PFSK-1 (cell line): ENCODE measurements around the gene TIA1.

ENCODE experiments used
- FOXP2 ChIP-seq: optimal IDR thresholded peaks from 2 replicates; pipeline ENCODE3; 2011; ENCODE audit warnings: borderline replicate concordance, control low read depth, inconsistent platforms; ENCODE audit not compliant: insufficient read depth; ENCODE audit errors: extremely low read length, extremely low read depth
- POLR2AphosphoS5 ChIP-seq: IDR thresholded peaks from 2 replicates; pipeline ENCODE4 v1.6.1; 2012; ENCODE audit warnings: low read depth, mild to moderate bottlenecking, control low read depth, low read length, moderate library complexity
- SIN3A ChIP-seq: IDR thresholded peaks from 2 replicates; pipeline ENCODE4 v1.6.1; 2012; ENCODE audit warnings: mild to moderate bottlenecking, low read length, moderate library complexity, borderline replicate concordance; ENCODE audit not compliant: insufficient read depth
- TAF1 ChIP-seq: IDR thresholded peaks from 2 replicates; pipeline ENCODE4 v1.6.1; 2012; ENCODE audit warnings: low read length, control low read depth, borderline replicate concordance; ENCODE audit not compliant: insufficient read depth
- TF ChIP-seq, protein P1 (sequence below), 2 experiments: IDR thresholded peaks; 2 replicates each; pipeline versions ENCODE4 v1.6.1 to v1.8.0; 2011 to 2012; ENCODE audit warnings: low read depth in 2 of 2, low read length in 2 of 2, control low read depth in 1 of 2, inconsistent platforms in 1 of 2, mild to moderate bottlenecking in 1 of 2, moderate library complexity in 1 of 2; ENCODE audit not compliant: insufficient read depth in 1 of 2

TIA1 gene

GRCh38 chr2:70201831-70202230 lies 46.6 kb downstream of the TIA1 start:
- TF ChIP-seq TAF1 (no peak), FOXP2 (no peak), POLR2AphosphoS5 (no peak), SIN3A (no peak)
- TF ChIP-seq, protein P1, sequence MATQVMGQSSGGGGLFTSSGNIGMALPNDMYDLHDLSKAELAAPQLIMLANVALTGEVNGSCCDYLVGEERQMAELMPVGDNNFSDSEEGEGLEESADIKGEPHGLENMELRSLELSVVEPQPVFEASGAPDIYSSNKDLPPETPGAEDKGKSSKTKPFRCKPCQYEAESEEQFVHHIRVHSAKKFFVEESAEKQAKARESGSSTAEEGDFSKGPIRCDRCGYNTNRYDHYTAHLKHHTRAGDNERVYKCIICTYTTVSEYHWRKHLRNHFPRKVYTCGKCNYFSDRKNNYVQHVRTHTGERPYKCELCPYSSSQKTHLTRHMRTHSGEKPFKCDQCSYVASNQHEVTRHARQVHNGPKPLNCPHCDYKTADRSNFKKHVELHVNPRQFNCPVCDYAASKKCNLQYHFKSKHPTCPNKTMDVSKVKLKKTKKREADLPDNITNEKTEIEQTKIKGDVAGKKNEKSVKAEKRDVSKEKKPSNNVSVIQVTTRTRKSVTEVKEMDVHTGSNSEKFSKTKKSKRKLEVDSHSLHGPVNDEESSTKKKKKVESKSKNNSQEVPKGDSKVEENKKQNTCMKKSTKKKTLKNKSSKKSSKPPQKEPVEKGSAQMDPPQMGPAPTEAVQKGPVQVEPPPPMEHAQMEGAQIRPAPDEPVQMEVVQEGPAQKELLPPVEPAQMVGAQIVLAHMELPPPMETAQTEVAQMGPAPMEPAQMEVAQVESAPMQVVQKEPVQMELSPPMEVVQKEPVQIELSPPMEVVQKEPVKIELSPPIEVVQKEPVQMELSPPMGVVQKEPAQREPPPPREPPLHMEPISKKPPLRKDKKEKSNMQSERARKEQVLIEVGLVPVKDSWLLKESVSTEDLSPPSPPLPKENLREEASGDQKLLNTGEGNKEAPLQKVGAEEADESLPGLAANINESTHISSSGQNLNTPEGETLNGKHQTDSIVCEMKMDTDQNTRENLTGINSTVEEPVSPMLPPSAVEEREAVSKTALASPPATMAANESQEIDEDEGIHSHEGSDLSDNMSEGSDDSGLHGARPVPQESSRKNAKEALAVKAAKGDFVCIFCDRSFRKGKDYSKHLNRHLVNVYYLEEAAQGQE (IDR thresholded peaks at IDR 0.05; ENCODE audit: insufficient read depth in 1 of 2, low read depth in 2 of 2, low read length in 2 of 2): no peak

- TF ChIP-seq TAF1 (no peak), POLR2AphosphoS5 (no peak), FOXP2 (no peak), SIN3A (no peak)
- TF ChIP-seq, protein P1 (IDR thresholded peaks at IDR 0.05; ENCODE audit: insufficient read depth in 1 of 2, low read depth in 2 of 2, low read length in 2 of 2): no peak
Measured at GRCh38 chr2:70201225-70201768, 47.1 kb downstream of the TIA1 start.

GRCh38 chr2:70199320-70199864 lies 49.0 kb downstream of the TIA1 start:
- no peak for TF ChIP-seq POLR2AphosphoS5
- no peak for TF ChIP-seq SIN3A
- TF ChIP-seq TAF1: no peak
- TF ChIP-seq, protein P1 (IDR thresholded peaks at IDR 0.05; ENCODE audit: insufficient read depth in 1 of 2, low read depth in 2 of 2, low read length in 2 of 2): no peak
- TF ChIP-seq FOXP2: no peak

GRCh38 chr2:70192516-70192915 lies 55.9 kb downstream of the TIA1 start:
- no peak for TF ChIP-seq SIN3A
- no peak for TF ChIP-seq POLR2AphosphoS5
- TF ChIP-seq, protein P1 (IDR thresholded peaks at IDR 0.05; ENCODE audit: insufficient read depth in 1 of 2, low read depth in 2 of 2, low read length in 2 of 2): no peak
- TF ChIP-seq TAF1: no peak
- no peak for TF ChIP-seq FOXP2
